Measurements from ENCODE around the gene PSIP1.
"Not testable (repeated sequence)": the region's sequence is repeated elsewhere in the genome, so short reads cannot be mapped to it uniquely, and the experiment has no call there.

DNA sequence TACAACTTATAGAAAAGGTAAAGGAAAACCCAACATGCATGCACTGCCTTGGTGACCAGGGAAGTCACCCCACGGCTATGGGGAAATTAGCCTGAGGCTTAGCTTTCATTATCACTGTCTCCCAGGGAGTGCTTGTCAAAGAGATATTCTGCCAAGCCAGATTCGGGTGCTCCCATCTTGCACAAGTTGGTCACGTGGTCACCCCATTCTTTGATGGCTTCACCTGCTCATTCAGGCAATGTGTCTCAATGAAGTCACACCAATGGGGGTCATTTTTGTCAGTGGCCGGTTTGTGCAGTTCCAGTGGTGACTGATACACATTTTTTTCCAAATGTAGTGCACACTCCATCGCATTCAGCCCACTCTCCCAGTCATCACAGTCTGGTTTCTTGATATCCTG lies 16.3 kb upstream of the PSIP1 start:
- TF ChIP-seq POLR2AphosphoS5 (IDR thresholded peaks at IDR 0.05); POLR2A (IDR thresholded peaks at IDR 0.05; ENCODE audit: low read depth): not testable (repeated sequence)
